Stomach (tissue), 4 donors: ENCODE results near the gene AKAP13.

Experiments used
- CTCF ChIP-seq, 7 experiments: fragments of 450-650 bp in 4 of 7; fragments of 200-600 bp in 3 of 7; sonication (generic) in 3 of 7; IDR thresholded peaks; one replicate each; pipeline ENCODE4 v1.5.1; 2016 to 2019; ENCODE audit warnings: antibody characterized with exemption in 7 of 7, control low read depth in 2 of 7, mild to moderate bottlenecking in 1 of 7
- EP300 ChIP-seq: sonication (generic); formaldehyde crosslinking; IDR thresholded peaks from one replicate; pipeline ENCODE4 v1.6.1; 2017; ENCODE audit warnings: antibody characterized with exemption
- POLR2A ChIP-seq, 4 donors: fragments of 450-650 bp; IDR thresholded peaks; one replicate each; pipeline ENCODE4 v1.6.1; 2016; ENCODE audit warnings: antibody characterized with exemption in 4 of 4, control low read depth in 2 of 4, mild to moderate bottlenecking in 1 of 4, moderate library complexity in 1 of 4

DNA sequence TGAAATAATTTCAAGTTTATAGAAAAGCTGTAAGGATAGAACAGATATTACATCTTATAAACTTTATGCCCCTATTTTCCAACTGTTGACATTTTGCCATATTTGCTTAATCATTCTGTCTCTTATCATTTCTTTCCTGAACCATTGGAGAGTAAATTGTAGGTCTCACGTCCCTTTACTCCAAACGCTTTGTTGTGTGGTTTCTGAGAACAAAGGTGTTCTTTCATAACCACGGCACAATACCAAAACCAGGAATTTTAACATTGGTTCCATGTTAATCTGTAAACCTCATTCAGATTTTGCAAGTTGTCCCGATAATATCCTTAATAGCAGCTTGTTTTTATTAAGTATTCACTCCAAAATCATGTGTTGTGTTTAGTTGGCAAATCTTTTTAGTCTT lies 134.8 kb downstream of the AKAP13 start:
- no peak for TF ChIP-seq CTCF (IDR thresholded peaks at IDR 0.05)
- no peak for TF ChIP-seq EP300
- no peak for TF ChIP-seq POLR2A (IDR thresholded peaks at IDR 0.05)
